ENCODE results near the gene CELSR1. TPM values are rescaled to one million over a fixed set of nuclear protein-coding genes. Genes with fewer than 3 reads are reported as not detected.

CELSR1 gene
- total and polyA plus RNA-seq, 2 of the 13 experiments (the other 11 are each of a cell fraction or from before 2014, with no cell fraction given) = 0.78 to 1.8 TPM

GRCh38 chr22:46326066-46326680 lies 211.2 kb downstream of the CELSR1 start:
- intact Hi-C loops (cut with micrococcal nuclease; ENCODE audit: unreplicated experiment) = no loop called here
- Histone ChIP-seq H3K4me2 (ENCODE audit: low read depth, low read length) (no peak overlapping the region), H3K4me3 (replicated peaks in 1 of 3; ENCODE audit: insufficient read depth in 1 of 3, low read depth in 2 of 3, low read length in 3 of 3) (no peak overlapping the region), H3K27me3 (ENCODE audit: control insufficient read depth in 1 of 2, insufficient read depth in 2 of 2, low read length in 2 of 2) (no peaks in the 10 kb centered on the region), H3K9me3 (ENCODE audit: low read length) (no peaks in the 10 kb centered on the region), H3K79me2 (ENCODE audit: insufficient read depth, low read length) (no peaks in the 10 kb centered on the region), H3K36me3 (replicated peaks in 1 of 2; ENCODE audit: control insufficient read depth in 1 of 2, insufficient read depth in 2 of 2, low read length in 2 of 2) (peaks cover 22 to 79% of the 10 kb centered on the region in 2 experiments), H4K20me1 (ENCODE audit: insufficient read depth, low read length) (no peaks in the 10 kb centered on the region), H3K9ac (ENCODE audit: insufficient read depth, low read depth, low read length) (no peak overlapping the region), H3K27ac (ENCODE audit: extremely low read length, insufficient read depth, low read length) (no peak overlapping the region), H2AFZ (ENCODE audit: low read length) (no peak overlapping the region), H3K4me1 (ENCODE audit: insufficient read depth, low read length) (no peaks in the 10 kb centered on the region)
- BruUV-seq (replicated peaks) = no TSS peak
- POLR2A ChIA-PET = no interaction called here
- FAIRE-seq (no peak), ATAC-seq (no peak), DNase-seq (ENCODE audit: low spot score) (no peak)
- WGBS (ENCODE audit: low lambda C conversion rate) = over 99% methylated on average over 17 of the region's 23 CpGs
- in situ Hi-C loops (cut with HindIII; ENCODE audit: extremely low pct_ligation_motif_present, low pct_unique_long_range_greater_than_20kb) = no loop called here
- CTCF ChIA-PET (ENCODE audit: low intra/inter-chr PET ratio, low total read pairs) = no interaction called here
- no peak for TF ChIP-seq ZNF329 (CRISPR knock-in tag; IDR thresholded peaks at IDR 0.05; ENCODE audit: low read depth)
- TF ChIP-seq EP300 (IDR thresholded peaks at IDR 0.05; ENCODE audit: low read depth in 2 of 2, low read length in 2 of 2) = no peak
- TF ChIP-seq EP300 (CRISPR knock-in tag; IDR thresholded peaks at IDR 0.05; ENCODE audit: borderline replicate concordance) = no peak
- no peak for TF ChIP-seq HIC2 (CRISPR knock-in tag; IDR thresholded peaks at IDR 0.05; ENCODE audit: low read depth)
- TF ChIP-seq KAT7 (CRISPR knock-in tag; IDR thresholded peaks at IDR 0.05; ENCODE audit: borderline replicate concordance) = no peak
- no peak for TF ChIP-seq ZNF496 (CRISPR knock-in tag; IDR thresholded peaks at IDR 0.05; ENCODE audit: insufficient replicate concordance)
- no peak for TF ChIP-seq ZNF577 (CRISPR knock-in tag; IDR thresholded peaks at IDR 0.05; ENCODE audit: borderline replicate concordance, low read depth)
- no peak for TF ChIP-seq ZNF543 (CRISPR knock-in tag; IDR thresholded peaks at IDR 0.05)
- TF ChIP-seq ARHGAP35 (CRISPR knock-in tag; IDR thresholded peaks at IDR 0.05; ENCODE audit: borderline replicate concordance) = no peak
- TF ChIP-seq PREB (CRISPR knock-in tag; IDR thresholded peaks at IDR 0.05) = no peak
- no peak for TF ChIP-seq THAP7 (CRISPR knock-in tag; IDR thresholded peaks at IDR 0.05)
- TF ChIP-seq ZNF782 (CRISPR knock-in tag; IDR thresholded peaks at IDR 0.05; ENCODE audit: borderline replicate concordance) = no peak
- no peak for TF ChIP-seq DDIT3 (CRISPR knock-in tag; IDR thresholded peaks at IDR 0.05)
- TF ChIP-seq HNRNPH1 (optimal IDR thresholded peaks at IDR 0.05; ENCODE audit: low read depth, low read length) = no peak
- TF ChIP-seq THAP9 (CRISPR knock-in tag; IDR thresholded peaks at IDR 0.05; ENCODE audit: borderline replicate concordance) = no peak
- TF ChIP-seq MTERF4 (CRISPR knock-in tag; IDR thresholded peaks at IDR 0.05) = no peak
